Right lung (tissue), 5 donors: ENCODE data around the gene GTF3C5. TPM values are rescaled to one million over a fixed set of nuclear protein-coding genes. Genes with fewer than 3 reads are reported as not detected.
"Not testable (repeated sequence)": the region's sequence is repeated elsewhere in the genome, so short reads cannot be mapped to it uniquely, and the experiment has no call there.

Experiments
- DNase-seq, 2 donors: peaks; one replicate each; pipeline ENCODE4 v3.0.0-alpha.2; 2013
- polyA plus RNA-seq, 5 donors: library from polyadenylated mRNA; unstranded; fragments of 120-200 nt; gene quantifications; one replicate each; pipeline versions ENCODE4 v1.2.1 to v1.2.3, GENCODE V29; 2013; ENCODE audit warnings: inconsistent platforms in 1 of 5, low replicate concordance in 1 of 5; ENCODE audit not compliant: insufficient read length in 5 of 5, insufficient read depth in 1 of 5

GTF3C5 gene
- polyA plus RNA-seq, 5 donors: 59.8 to 69.5 (median 66.5) TPM

DNA sequence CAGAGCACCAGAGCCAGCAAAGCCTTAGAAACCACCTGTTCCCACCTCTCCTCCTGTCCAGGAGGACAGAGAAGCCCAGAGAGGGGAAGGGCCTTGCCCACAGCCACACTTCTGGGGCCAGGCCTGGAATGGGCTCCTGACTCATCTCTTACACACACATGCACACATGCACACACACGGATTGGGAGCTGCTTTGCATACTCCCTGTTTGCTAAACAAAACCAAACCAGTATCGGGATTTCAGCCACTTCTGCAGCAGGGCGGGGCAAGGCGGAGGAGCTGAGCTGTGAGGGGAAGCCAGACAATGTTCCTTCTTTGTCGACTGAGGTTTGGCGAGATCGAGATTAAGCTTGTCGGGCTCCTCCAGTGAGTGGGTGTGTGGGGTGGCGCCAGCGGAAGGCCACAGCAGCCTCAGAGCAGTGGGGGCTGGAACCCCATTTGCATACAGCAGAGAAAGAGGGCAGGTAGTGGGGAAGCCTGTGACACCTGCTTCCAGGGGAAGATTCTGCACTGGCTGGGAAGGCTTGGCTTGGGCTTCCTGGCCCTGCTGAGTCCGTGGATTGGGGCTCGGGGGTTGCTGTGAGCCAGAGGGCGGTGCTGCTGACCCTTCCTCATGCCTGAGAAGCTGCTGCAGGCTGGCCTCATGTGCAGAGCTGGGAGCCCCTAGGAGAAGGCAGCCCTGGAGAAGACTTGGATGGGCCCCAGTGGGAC, 36.2 kb upstream of the GTF3C5 start:
- no peak for DNase-seq

DNA sequence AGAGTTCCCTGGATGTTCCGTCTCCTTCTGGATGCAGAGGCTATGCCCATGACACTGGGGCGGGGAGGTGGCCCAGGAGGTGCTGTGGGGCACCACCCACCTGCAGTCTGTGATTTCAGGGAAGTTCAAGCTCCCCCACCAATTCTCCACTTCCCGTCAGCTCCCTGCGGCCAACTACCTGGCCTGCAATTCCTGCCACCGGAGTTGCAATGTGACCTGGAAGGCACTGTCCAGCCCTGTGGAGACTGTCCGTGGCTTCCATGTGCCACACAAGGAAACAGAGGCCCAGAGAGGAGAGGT, 35.7 kb upstream of the GTF3C5 start:
- DNase-seq: no peak

DNA sequence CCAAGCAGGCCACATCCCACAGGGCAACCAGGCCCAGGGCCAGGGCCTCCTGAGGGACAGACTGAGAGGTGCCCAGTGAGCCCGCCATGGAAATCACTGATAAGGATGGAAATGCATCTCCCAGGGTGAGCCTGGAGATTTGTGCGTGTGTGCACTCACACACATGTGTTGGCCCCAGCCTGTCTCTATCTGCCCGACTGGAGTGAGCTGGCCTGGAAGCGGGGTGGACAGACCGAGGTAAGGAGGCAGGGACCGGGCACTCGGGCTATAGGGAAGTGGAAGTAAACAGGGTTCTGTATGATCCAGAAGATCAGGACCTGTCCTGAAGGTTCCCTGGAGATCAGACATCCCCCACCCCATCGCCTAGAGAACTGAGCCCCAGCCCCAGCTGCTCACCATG, 34.9 kb upstream of the GTF3C5 start:
- DNase-seq: no peak

DNA sequence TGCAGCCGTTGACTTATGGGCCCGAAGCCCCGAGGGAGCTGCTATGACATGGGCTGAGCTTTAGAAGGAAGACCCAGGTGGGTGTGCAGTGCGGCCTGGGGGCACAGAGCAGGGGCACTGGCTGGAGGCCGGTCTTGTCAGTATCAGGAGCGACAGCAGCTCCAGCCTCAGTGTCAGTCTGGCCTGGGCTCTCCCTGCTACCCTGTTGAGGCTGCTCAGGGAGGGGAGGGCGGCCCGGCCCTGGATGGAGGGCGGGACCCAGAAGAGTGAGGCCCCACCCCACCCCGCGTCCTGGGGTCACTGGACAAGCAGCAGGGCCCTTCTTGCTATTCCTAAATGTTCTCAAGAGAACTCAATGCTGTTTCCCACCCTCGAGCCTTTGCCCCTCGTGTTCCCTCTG, 34.3 kb upstream of the GTF3C5 start:
- DNase-seq: no peak

DNA sequence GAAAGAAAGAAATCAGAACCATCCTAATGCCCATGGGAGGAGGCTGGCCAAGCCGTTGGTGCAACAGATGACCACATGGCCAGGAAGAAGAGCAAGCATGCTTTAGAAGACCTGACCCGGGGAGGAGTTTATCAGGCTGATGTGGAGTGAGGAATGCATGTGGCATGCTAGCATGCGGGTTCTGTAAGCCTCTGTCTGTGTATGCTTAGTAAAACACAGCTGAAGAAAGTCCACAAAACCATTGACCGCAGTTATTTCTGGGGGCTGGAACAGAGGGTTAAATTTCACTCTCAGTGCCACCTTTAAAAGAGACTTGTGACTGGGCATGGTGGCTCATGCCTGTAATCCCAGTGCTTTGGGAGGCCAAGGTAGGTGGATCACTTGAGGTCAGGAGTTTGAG, 33.2 kb upstream of the GTF3C5 start:
- no peak for DNase-seq

DNA sequence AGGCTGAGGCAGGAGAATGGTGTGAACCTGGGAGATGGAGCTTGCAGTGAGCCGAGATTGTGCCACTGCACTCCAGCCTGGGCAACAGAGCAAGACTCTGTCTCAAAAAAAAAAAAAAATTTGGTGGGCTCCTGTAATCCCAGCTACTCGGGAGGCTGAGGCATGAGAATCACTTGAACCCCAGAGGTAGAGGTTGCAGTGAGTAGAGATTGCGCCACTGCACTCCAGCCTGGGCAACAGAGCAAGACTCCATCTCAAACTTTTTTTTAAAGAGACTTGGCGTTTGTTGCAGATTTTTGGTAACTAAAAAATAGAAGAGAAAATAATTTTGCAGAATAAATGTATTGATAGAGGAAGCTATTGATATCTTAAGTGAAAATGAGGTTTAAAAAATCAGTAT, 32.6 kb upstream of the GTF3C5 start:
- DNase-seq: not testable (repeated sequence)

DNA sequence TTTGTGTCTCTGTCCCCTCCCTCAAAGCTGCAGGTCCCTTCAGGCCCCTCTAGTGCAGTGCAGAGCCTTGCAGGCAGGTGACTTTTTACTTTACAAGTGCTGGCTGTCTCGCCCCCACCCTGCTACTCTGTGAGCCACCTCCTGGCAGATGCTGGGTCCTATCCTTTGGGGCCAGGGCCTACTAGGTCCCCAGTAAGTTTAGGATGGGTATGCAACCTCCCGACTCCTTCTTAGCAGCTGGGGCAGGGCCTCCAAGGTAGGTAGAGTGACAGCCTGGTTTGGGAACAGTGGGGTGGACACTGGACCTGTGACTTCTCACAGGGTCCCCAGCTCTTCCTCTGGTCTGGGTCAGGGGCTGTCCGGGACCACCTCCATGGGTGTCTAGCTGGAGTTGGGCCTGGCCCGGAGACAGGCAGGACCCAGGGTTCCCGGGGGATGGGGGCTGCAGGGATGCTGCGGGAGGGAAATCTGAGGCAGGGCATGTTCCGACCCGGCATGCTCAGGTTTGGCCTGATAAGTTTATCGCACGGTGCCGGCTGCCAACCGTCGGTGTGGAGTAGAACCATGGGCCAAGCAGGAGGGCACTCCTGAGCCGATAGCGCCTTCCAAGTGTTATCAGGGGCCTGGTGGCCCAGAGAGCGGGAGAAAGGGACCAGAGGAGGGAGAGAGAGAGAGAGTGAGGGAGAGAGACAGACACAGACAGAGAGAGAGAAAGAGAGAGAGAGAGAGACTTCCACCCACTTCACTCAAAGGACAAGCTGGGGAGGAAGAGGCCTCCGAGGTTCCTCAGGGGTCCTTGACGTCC, 31.8 kb upstream of the GTF3C5 start:
- DNase-seq: no peak

DNA sequence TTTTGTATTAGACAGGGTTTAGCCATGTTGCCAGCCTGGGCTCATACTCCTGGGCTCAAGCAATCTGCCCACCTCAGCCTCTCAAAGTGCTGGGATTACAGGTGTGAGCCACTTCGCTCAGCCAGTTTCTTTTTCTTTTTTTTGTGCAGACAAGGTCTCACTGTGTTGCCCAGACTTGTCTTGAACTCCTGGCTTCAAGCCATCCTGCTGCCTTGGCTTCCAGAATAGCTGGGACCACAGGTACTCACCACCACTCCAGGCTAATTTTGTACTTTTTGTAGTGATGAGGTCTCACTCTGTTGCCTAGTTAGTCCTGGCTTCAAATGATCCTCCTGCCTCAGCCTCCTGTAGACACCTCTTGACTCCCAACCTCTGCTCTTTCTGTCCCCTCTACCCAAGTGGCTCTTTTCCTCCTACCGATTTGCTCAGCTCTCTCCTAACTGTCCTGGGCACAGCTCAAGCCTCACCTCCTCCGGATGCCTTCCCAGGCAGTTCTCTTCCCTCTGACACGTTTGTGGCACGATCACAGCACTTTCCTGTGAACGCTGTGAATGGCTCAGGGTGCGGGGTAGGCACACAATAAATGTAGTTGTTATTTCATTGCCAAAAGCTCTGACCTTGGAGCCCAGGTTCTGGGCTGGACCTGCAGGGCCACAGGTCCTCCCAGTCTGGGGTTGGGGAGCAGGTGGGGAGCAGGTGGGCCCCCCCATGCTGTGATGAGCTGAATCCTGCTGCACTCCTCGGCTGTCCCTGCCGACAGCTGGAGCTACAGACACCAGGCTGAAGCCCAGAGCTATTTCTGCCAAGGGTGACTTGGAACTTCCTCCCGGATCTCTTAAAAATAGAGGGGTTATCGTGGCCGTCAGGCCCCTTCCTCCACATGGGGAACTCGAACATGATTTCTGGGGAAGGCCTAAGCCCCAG, 28.4 kb upstream of the GTF3C5 start:
- no peak for DNase-seq

DNA sequence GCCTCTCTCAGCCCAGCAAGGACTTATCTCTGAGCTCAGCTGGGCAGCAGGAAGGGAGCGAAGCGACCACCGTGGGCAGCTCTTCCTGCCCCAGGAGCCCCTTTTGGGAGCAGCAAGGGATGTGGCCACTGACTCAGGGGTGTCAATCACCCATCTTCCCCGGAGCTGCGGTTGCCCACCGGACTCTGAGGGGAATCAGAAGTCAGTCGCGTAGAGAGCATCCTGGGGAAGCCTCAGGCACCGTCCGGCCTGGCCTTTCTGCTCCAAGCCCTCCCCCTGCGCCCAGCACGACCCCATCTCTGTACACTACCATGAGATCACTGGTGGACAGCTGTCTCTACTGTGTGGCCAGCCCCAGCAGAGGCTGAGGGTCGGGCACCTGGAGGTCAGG, 27.7 kb upstream of the GTF3C5 start:
- no peak for DNase-seq

DNA sequence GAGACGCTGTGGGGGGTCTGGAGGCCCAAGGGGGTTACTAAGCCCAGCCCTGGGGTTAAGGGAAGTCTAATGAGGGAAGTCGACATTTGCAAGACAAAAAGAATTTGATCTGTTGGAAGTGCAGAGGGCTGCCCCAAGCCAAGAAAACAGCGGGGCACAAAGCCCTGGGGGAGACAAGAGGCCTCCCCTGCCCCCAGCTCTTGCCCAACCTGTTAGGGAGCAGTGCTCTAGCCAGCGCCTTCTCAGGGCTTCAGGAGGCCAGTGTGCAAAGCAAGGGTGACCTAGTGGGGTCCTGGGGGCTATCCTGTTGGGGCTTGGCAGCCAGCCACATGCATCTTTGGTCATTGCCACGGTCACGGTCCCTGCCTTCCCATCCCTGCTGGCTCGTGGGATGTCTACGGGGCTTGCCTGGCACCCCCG, 27.1 kb upstream of the GTF3C5 start:
- no peak for DNase-seq

DNA sequence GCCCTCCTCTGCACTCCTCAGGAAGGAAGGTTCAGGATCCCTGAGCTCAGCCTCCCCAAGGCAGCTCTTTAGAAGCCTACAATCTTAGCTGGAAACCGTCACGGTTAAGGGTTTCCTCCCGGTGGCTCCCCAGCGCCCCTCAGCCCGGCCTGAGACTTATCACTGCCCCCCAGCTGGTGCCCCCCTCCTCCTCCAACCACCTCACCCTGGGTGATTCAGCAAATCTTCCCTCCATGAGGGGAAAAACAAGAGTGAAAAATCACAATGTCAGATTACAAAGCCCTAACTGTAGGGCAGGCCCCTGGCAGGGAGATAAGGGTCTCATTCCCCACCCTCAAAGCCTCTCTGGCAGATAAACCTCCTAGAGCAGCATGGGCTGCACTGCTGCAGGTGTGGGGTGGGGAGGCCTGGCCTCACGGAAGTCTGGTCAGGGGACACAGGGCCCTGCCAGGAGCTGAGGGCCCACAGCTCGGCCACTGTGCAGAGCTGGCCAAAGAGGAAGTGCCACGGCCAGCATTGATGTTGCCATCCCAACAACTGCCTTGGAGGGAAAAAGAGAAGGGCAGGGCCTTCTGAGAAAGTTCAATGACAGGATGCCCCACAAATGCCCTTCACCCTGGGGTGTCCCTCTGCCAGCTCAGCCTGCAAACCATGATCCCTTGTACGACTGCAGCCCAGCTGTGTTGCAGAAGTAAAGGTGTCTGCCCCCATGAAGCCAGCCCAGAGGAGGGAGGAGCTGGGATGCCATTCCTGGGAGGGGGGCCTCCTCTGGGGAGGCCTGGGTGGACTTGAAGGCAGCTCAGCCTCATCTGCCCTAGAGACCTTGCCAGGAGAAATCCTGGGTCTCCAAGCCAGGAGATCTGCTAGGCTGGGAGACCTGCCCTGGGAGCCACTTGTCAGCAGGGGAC, 26.5 kb upstream of the GTF3C5 start:
- no peak for DNase-seq

DNA sequence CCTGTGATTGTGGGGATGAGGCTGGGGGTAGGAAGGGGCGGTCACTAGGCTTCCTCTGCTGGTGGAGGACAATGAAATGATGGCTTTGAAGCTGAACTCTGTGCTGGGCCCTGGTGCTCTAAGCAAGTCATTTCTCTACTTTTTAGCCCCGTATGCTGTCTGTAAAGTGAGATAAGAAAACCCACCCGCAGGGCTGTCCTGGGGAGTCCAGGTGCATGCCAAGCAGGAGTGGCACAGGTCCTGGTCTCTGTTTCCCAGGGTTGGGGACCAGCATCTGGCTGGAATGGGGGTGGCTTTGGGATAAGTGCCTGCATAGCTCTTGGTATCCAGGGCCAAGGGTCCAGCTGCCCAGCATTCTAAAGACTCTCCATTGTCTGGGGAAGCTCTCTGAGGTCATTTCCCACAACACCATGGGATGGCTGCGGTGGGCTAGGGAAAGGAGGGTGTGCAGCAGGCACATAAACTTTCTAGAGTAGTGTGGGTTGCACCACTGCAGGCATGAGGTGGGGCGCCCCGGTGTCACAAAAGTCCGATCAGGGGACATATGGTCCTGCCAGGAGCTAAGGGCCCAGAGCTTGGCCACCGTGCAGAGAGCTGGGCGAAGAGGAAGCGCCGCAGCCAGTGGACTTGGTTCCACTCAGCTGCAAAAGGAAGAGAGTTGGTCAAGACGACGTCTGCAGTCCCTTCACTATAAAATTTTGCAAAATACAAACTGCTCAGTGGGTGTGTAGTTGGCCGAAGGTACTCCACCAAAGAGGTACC, 25.6 kb upstream of the GTF3C5 start:
- no peak for DNase-seq

DNA sequence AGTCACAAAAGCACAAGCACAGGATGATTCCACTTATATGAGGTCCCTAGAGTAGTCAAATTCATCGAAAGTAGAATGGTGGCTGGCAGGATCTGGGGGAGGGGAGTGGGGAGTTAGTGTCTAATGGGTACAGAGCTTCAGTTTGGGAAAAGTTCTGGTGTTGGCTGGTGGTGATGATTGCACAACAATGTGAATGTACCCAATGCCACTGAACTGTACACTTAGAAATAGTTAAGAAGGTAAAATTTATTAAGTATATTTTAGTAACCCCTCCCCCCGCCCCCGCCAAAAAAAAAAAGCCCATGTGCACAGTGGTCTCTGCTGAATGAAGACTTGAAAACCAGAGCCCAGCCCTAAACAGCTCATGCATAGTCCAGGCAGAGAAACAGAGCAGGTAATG, 24.8 kb upstream of the GTF3C5 start:
- no peak for DNase-seq

DNA sequence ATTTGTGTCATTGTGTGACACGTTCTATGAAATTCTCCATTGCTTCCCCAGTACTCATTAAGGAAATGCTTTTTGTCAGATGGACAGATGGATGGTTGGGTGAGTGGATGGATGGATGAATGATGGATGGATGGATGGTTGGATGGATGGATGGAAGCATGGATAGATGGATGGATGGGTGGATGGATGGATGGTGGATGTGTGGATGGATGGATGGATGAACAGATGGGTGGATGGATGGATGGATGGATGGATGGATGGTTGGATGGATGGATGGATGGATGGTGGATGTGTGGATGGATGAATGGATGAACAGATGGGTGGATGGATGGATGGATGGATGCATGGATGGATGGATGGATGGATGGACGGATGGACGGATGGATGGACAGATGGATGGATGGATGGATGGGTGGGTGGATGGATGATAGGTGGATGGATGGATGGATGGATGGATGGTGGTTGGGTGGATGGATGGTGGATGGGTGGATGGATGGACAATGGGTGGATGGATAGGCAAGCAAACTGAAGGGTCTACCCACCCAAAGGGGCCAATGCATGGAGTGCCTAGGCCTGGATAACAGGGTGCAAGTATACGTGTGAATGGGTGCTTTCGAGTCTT, 24.0 kb upstream of the GTF3C5 start:
- no peak for DNase-seq

DNA sequence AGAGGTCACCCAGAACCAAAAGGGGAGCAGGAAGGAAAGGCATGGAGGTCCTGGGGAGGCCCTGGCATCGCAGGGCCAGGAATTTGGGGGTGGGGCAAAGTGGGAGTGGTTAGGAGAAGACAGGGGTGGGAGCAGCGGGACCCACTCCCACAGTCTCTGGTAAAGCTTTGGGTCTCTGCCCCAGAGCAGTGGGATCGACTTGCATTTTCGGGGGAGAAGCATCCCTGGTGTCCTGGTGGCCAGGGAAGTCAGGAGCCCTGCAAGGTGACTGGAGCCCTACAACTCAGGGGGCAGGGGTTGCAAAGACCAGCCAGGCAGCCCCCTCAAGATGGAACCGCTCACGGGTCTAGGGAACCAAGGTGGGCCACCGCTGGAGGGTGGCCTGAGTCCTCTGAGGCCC, 22.4 kb upstream of the GTF3C5 start:
- DNase-seq: no peak

DNA sequence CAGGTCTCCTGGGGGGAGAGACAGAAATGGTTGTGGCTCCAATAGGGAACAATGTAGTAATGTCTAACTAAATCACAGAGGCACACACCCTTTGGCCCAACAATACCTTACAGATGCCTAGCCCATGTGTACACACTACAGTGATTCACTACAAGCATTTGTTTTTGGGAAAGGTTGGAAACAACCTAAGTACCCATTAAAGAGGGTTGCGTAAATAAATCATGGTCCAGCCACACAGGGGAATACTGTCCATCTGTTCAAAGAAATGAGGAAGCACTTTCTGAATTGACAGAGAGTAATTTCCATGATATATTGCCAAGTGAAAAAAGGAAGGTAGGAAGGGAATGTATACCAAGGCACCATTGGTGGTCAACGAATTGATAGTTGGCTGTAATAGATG, 22.0 kb upstream of the GTF3C5 start:
- DNase-seq: no peak

DNA sequence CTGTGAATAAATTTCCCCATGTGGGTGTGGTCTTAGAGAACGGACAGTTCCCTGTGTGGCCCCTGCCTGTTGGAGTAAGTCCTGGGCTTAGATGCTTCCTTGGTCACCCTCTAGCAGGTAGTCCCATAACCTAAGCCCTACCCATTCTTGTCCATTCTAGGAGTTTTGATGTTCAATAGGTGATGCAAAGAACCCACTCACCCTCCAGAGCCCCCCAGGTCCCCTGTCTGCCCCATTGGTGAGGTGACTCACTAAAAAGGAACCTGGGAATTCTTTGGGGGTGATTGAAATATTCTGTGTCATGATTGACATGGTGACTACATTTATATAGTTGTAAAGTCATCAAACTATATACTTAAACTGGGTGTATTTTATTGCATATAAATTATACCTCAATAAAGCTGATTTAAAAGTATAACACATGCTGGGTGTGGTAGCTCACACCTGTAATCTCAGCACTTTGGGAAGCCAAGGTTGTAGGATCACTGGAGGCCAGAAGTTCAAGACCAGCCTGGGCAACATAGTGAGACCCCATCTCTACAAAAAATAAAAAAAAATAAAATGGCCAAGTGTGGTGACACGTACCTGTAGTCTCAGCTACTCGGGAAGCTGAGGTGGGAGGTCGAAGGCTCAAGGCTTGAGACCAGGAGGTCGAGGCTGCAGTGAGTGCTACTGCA, 20.8 kb upstream of the GTF3C5 start:
- no peak for DNase-seq

DNA sequence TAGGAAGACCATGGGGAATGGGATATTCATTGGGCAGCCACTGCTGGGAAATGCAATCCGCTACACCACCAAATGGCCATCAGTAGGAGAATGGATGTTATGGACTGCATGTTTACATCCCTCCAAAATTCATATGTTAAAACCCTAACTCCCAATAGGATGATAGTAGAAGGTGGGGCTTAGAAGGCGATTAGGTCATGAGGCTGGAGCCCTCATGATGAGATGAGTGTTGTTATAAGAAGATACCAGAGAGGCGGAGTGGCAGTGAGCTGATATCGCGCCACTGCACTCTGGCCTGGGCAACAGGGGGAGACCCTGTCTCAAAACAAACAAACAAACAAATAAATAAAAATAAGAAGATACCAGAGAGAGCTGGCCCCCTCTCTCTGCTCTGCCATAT, 16.1 kb upstream of the GTF3C5 start:
- DNase-seq: no peak

DNA sequence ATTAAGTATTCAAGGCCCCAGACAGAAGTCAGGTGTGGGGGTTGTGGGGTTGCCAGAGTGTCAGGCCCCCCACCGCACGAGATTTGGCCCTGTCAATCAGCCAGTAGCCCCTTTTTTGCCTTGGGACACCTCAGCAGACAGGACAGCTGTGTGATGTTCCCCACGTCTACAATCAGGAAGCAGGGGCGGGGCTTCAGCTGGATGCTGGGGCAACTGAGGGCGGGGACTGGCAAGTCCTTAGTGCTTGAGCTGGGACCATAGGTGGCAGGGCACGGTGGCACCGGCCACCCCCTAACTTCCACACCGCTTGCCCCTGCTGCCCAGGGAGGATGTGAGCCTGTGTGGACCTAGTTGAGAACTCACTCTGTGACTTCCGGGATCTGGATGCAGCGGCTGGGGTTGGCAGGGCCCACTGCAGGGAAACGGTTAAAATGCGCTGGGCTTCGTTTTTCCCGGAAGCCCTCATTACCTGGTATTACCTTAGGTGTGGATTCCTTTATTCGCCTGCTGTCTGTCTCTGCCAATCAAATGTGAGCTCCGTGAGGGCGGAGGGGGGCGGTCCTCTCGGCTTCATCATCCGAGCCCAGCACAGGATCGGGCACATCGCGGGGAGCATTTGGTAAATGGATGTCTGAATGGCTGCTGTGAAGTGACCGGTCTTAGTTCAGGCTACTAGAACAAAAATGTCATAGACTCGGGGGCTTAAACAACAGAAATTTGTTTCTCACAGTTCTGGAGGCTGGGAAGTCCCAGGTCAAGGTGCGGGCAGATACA, 7.5 kb upstream of the GTF3C5 start:
- DNase-seq: no peak
